Tibial nerve (tissue), 3 donors: ENCODE measurements around the gene PRODH2.

Experiments
- CTCF ChIP-seq, 5 experiments: fragments of 200-600 bp in 3 of 5; fragments of 450-650 bp in 2 of 5; sonication (generic) in 3 of 5; IDR thresholded peaks; one replicate each; pipeline ENCODE4 v1.5.1; 2016 to 2019; ENCODE audit warnings: antibody characterized with exemption in 5 of 5, mild to moderate bottlenecking in 3 of 5, moderate library complexity in 2 of 5
- POLR2A ChIP-seq, 2 donors: fragments of 450-650 bp; IDR thresholded peaks; one replicate each; pipeline ENCODE4 v1.6.1; 2017; ENCODE audit warnings: antibody characterized with exemption in 2 of 2, mild to moderate bottlenecking in 2 of 2, moderate library complexity in 2 of 2

- TF ChIP-seq CTCF (IDR thresholded peaks at IDR 0.05) = no peak
- TF ChIP-seq POLR2A (IDR thresholded peaks at IDR 0.05) = no peak
Observed at GRCh38 chr19:35788205-35788960, 24.3 kb downstream of the PRODH2 start.
